KMS-11 (cell line): ENCODE results near the gene TNNI2.

Source experiments
- H2AFZ ChIP-seq: fragments of 200-600 bp; sonication (generic); 2 replicates; pipeline ENCODE4 v1.6.1; 2016; ENCODE audit warnings: antibody characterized with exemption, mixed run types, low read depth
- H3K27ac ChIP-seq: fragments of 200-600 bp; sonication (generic); 2 replicates; pipeline ENCODE4 v1.6.1; 2016; ENCODE audit warnings: mild to moderate bottlenecking, mixed run types
- H3K27me3 ChIP-seq: fragments of 200-600 bp; sonication (generic); 2 replicates; pipeline ENCODE4 v1.6.1; 2017; ENCODE audit warnings: mild to moderate bottlenecking, low read depth, mixed run types, moderate library complexity; ENCODE audit not compliant: insufficient read depth
- H3K36me3 ChIP-seq: fragments of 200-600 bp; sonication (generic); 2 replicates; pipeline ENCODE4 v1.6.1; 2017; ENCODE audit warnings: mild to moderate bottlenecking, mixed run types; ENCODE audit not compliant: insufficient read depth
- H3K4me1 ChIP-seq: fragments of 200-600 bp; sonication (generic); 2 replicates; pipeline ENCODE4 v1.6.1; 2016; ENCODE audit warnings: mild to moderate bottlenecking, low read depth, mixed run types; ENCODE audit not compliant: poor library complexity, severe bottlenecking
- H3K4me2 ChIP-seq: fragments of 200-600 bp; sonication (generic); 2 replicates; pipeline ENCODE4 v1.7.0; 2016; ENCODE audit warnings: mild to moderate bottlenecking, mixed run types
- H3K4me3 ChIP-seq: fragments of 200-600 bp; sonication (generic); IDR thresholded peaks from 2 replicates; pipeline ENCODE4 v1.6.1; 2017; ENCODE audit warnings: low read depth, low read length, mixed read lengths; ENCODE audit not compliant: insufficient read depth
- H3K79me2 ChIP-seq: fragments of 200-600 bp; sonication (generic); 2 replicates; pipeline ENCODE4 v1.6.1; 2016; ENCODE audit warnings: low read depth, mixed run types; ENCODE audit not compliant: insufficient read depth
- H3K9ac ChIP-seq: fragments of 200-600 bp; sonication (generic); 2 replicates; pipeline ENCODE4 v1.6.1; 2016; ENCODE audit warnings: mild to moderate bottlenecking, mixed run types
- H4K20me1 ChIP-seq: fragments of 200-600 bp; sonication (generic); 2 replicates; pipeline ENCODE4 v1.6.1; 2016; ENCODE audit warnings: mild to moderate bottlenecking, mixed run types; ENCODE audit not compliant: insufficient read depth
- TF ChIP-seq, protein P1 (sequence below): fragments of 200-600 bp; sonication (generic); conservative IDR thresholded peaks from 2 replicates; pipeline ENCODE4 v1.6.1; 2017; ENCODE audit warnings: low read depth, mild to moderate bottlenecking, antibody characterized with exemption, low read length, moderate library complexity, mixed read lengths

The TNNI2 gene

GRCh38 chr11:1856306-1857005 lies 17.7 kb downstream of the TNNI2 start:
- TF ChIP-seq, protein P1, sequence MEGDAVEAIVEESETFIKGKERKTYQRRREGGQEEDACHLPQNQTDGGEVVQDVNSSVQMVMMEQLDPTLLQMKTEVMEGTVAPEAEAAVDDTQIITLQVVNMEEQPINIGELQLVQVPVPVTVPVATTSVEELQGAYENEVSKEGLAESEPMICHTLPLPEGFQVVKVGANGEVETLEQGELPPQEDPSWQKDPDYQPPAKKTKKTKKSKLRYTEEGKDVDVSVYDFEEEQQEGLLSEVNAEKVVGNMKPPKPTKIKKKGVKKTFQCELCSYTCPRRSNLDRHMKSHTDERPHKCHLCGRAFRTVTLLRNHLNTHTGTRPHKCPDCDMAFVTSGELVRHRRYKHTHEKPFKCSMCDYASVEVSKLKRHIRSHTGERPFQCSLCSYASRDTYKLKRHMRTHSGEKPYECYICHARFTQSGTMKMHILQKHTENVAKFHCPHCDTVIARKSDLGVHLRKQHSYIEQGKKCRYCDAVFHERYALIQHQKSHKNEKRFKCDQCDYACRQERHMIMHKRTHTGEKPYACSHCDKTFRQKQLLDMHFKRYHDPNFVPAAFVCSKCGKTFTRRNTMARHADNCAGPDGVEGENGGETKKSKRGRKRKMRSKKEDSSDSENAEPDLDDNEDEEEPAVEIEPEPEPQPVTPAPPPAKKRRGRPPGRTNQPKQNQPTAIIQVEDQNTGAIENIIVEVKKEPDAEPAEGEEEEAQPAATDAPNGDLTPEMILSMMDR: no peak
- Histone ChIP-seq H3K9ac (no peak overlapping the region), H3K4me3 (no peak overlapping the region), H2AFZ (no peak overlapping the region), H3K36me3 (no peaks in the 10 kb centered on the region), H3K27me3 (peaks cover 68% of the 10 kb centered on the region), H3K79me2 (no peaks in the 10 kb centered on the region), H4K20me1 (no peaks in the 10 kb centered on the region), H3K27ac (no peak overlapping the region), H3K4me2 (no peak overlapping the region), H3K4me1 (peaks cover 29% of the 10 kb centered on the region)

DNA sequence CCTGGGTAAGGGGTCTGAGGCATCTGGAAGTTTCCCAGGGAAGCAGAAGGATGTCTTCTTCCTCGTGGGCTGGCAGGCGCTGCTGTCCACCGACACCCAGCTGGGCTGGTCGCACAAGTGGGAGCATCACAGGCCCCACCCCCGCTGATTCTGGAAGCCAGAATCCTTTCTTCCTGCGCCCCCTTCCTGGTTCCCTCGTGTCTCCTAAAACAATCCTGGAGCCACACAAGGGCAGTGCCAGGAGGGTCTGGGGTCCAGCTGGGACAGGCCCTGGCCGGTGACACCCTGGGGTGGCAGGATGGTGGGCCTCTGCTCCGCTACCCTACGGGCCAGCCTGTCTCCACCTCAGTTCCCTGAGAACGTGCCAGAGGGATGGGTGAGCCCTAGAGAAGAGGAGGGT lies 18.3 kb downstream of the TNNI2 start:
- H3K4me2 ChIP-seq: no peak overlapping the region

GRCh38 chr11:1858154-1858553 lies 19.4 kb downstream of the TNNI2 start:
- Histone ChIP-seq H4K20me1 (no peaks in the 10 kb centered on the region), H3K27me3 (peaks cover 80% of the 10 kb centered on the region), H3K36me3 (no peaks in the 10 kb centered on the region), H3K27ac (no peak overlapping the region), H3K4me1 (peaks cover 14% of the 10 kb centered on the region), H3K4me2 (no peak overlapping the region), H3K79me2 (no peaks in the 10 kb centered on the region), H2AFZ (no peak overlapping the region), H3K9ac (no peak overlapping the region), H3K4me3 (no peak overlapping the region)
- TF ChIP-seq, protein P1: no peak

More for the DNA sequence above, 18.3 kb downstream of the TNNI2 start:
- TF ChIP-seq, protein P1: no peak
- Histone ChIP-seq H3K36me3 (no peaks in the 10 kb centered on the region), H3K27me3 (peaks cover 74% of the 10 kb centered on the region), H3K9ac (no peak overlapping the region), H2AFZ (no peak overlapping the region), H4K20me1 (no peaks in the 10 kb centered on the region), H3K79me2 (no peaks in the 10 kb centered on the region), H3K4me1 (peaks cover 24% of the 10 kb centered on the region), H3K4me3 (no peak overlapping the region), H3K27ac (no peak overlapping the region)

DNA sequence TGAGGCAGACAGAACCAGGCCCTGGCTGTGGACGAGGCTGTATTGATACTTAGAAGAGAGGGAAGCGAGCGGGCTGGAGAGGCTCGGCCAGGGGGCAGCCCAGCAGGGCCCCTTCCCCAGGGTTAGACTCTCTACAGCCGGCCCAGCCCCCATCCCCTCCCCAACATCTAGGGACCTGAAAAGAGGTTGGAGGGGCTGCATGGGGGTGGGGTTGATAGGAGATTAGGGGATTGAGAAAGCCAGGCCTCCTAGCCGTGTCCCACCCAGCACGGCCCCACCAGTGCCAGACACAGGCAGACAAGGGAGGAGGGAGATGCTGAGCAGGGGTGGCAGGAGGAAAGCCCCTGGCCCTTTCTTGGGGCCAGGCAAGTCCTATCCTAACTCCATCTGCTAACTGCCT lies 19.8 kb downstream of the TNNI2 start:
- H3K4me3 ChIP-seq: no peak overlapping the region
- H3K4me2 ChIP-seq: no peak overlapping the region
- H2AFZ ChIP-seq: no peak overlapping the region
- no peak overlapping the region for H3K27ac ChIP-seq
- H3K9ac ChIP-seq: no peak overlapping the region
- TF ChIP-seq, protein P1: no peak
- no peaks in the 10 kb centered on the region for H3K36me3 ChIP-seq
- no peaks in the 10 kb centered on the region for H3K79me2 ChIP-seq
- H3K27me3 ChIP-seq: peaks cover 85% of the 10 kb centered on the region
- no peaks in the 10 kb centered on the region for H4K20me1 ChIP-seq
- peaks cover 10% of the 10 kb centered on the region for H3K4me1 ChIP-seq
